OCI-LY7 (cell line): ENCODE data around the gene CNTNAP5. TPM values are rescaled to one million over a fixed set of nuclear protein-coding genes. Genes with fewer than 3 reads are reported as not detected.

Experiments used
- BruUV-seq: library from RNA; stranded (reverse); fragments of 400-500 nt; replicated peaks from 2 replicates; lab custom pipeline; 2021; lab: Mats Ljungman, UMichigan
- CTCF ChIA-PET: fragments of 300-600 bp; sonication (Branson Sonifier 250); formaldehyde crosslinking; loops from one replicate; lab custom pipeline; 2022; ENCODE audit warnings: antibody characterized with exemption; ENCODE audit not compliant: unreplicated experiment; lab: Charles Lee
- POLR2A ChIA-PET: fragments of 300-600 bp; sonication (Branson Sonifier 250); formaldehyde crosslinking; loops from one replicate; lab custom pipeline; 2022; ENCODE audit warnings: antibody characterized with exemption; lab: Charles Lee
- DNase-seq: peaks from one replicate; pipeline ENCODE4 v3.0.0-alpha.2; 2015; ENCODE audit warnings: low spot score
- H2AFZ ChIP-seq: fragments of 200-600 bp; sonication (generic), shearing (Covaris generic); 2 replicates; pipeline ENCODE4 v1.6.1; 2014; ENCODE audit warnings: mild to moderate bottlenecking, antibody characterized with exemption, low read length, moderate library complexity
- H3K27ac ChIP-seq: fragments of 200-600 bp; sonication (generic); 2 replicates; pipeline ENCODE4 v1.5.1; 2014; ENCODE audit warnings: mixed run types, low read depth, mild to moderate bottlenecking, moderate library complexity, low read length, inconsistent platforms; ENCODE audit not compliant: poor library complexity, severe bottlenecking
- H3K36me3 ChIP-seq: fragments of 200-600 bp; sonication (generic); 2 replicates; pipeline ENCODE4 v1.6.1; 2014; ENCODE audit warnings: mild to moderate bottlenecking, antibody characterized with exemption, low read length, moderate library complexity, mixed read lengths; ENCODE audit not compliant: insufficient read depth
- H3K4me1 ChIP-seq: fragments of 200-600 bp; sonication (generic); 2 replicates; pipeline ENCODE4 v1.5.1; 2014; ENCODE audit warnings: mild to moderate bottlenecking, low read length; ENCODE audit not compliant: insufficient read depth, poor library complexity, severe bottlenecking
- H3K4me2 ChIP-seq: fragments of 200-600 bp; sonication (generic); 2 replicates; pipeline ENCODE4 v1.6.1; 2014; ENCODE audit warnings: mild to moderate bottlenecking, low read length
- H3K4me3 ChIP-seq: fragments of 200-600 bp; sonication (generic); 2 replicates; pipeline ENCODE4 v1.5.1; 2014; ENCODE audit warnings: mild to moderate bottlenecking, low read depth, low read length; ENCODE audit not compliant: poor library complexity, severe bottlenecking
- H3K79me2 ChIP-seq: fragments of 200-600 bp; sonication (generic); 2 replicates; pipeline ENCODE4 v1.6.1; 2016; ENCODE audit warnings: low read depth, mild to moderate bottlenecking, low read length, moderate library complexity, mixed read lengths; ENCODE audit not compliant: insufficient read depth
- H3K9me2 ChIP-seq: fragments of 200-600 bp; sonication (generic); 2 replicates; pipeline ENCODE4 v1.6.1; 2016; ENCODE audit warnings: mild to moderate bottlenecking, low read length, mixed read lengths; ENCODE audit not compliant: insufficient read depth
- H3K9me3 ChIP-seq: fragments of 200-600 bp; sonication (generic); 2 replicates; pipeline ENCODE4 v1.6.1; 2014; ENCODE audit warnings: mild to moderate bottlenecking, mixed run types, low read length, mixed read lengths
- H4K20me1 ChIP-seq: fragments of 200-600 bp; sonication (generic); 2 replicates; pipeline ENCODE4 v1.6.1; 2014; ENCODE audit warnings: mild to moderate bottlenecking, antibody characterized with exemption, low read length, moderate library complexity, mixed read lengths; ENCODE audit not compliant: insufficient read depth
- CTCF ChIP-seq: fragments of 200-600 bp; sonication (generic); conservative IDR thresholded peaks from 2 replicates; pipeline ENCODE4 v1.5.1; 2014; ENCODE audit warnings: mild to moderate bottlenecking, antibody characterized with exemption, low read length, moderate library complexity, mixed read lengths
- EZH2phosphoT487 ChIP-seq: fragments of 200-600 bp; sonication (generic); IDR thresholded peaks from 2 replicates; pipeline ENCODE4 v1.6.1; 2018; ENCODE audit warnings: low read depth, borderline replicate concordance, mild to moderate bottlenecking, mixed run types, antibody characterized with exemption, low read length, moderate library complexity, mixed read lengths
- intact Hi-C: fragments of 100-400 bp; cut with micrococcal nuclease; formaldehyde crosslinking; loops from one replicate; pipeline ENCODE4 v1.10.0; 2022; ENCODE audit not compliant: unreplicated experiment
- total RNA-seq, 2 experiments: library from RNA; depleted of rRNA in 1 of 2; stranded (reverse); fragments of >200 nt in 1 of 2; shearing (Covaris generic) in 1 of 2; gene quantifications; 2 replicates each; pipeline ENCODE4 v1.2.3, GENCODE V29; 2014 to 2022

The CNTNAP5 gene
- total RNA-seq, 2 experiments from 2014 or later: not detected

- H3K4me3 ChIP-seq: no peak overlapping the region
- TF ChIP-seq CTCF (no peak), EZH2phosphoT487 (no peak)
- H3K27ac ChIP-seq: no peak overlapping the region
- DNase-seq: no peak
- H3K4me2 ChIP-seq: no peak overlapping the region
- H3K9me3 ChIP-seq: no peaks in the 10 kb centered on the region
- intact Hi-C loops: no loop called here
- no peak overlapping the region for H2AFZ ChIP-seq
- H3K9me2 ChIP-seq: no peaks in the 10 kb centered on the region
- ChIA-PET POLR2A (no interaction called here), CTCF (no interaction called here)
- no peaks in the 10 kb centered on the region for H4K20me1 ChIP-seq
- H3K79me2 ChIP-seq: no peaks in the 10 kb centered on the region
- no peaks in the 10 kb centered on the region for H3K36me3 ChIP-seq
- BruUV-seq: no TSS peak
- no peaks in the 10 kb centered on the region for H3K4me1 ChIP-seq
Observed at GRCh38 chr2:124822516-124822915, 797.4 kb downstream of the CNTNAP5 start.

- CTCF ChIA-PET: no interaction called here
- H3K79me2 ChIP-seq: no peaks in the 10 kb centered on the region
- intact Hi-C loops: no loop called here
- no peaks in the 10 kb centered on the region for H3K4me1 ChIP-seq
- POLR2A ChIA-PET: no interaction called here
- BruUV-seq: no TSS peak
- H3K9me3 ChIP-seq: no peaks in the 10 kb centered on the region
- no peak overlapping the region for H3K27ac ChIP-seq
- H3K4me2 ChIP-seq: no peak overlapping the region
- H3K4me3 ChIP-seq: no peak overlapping the region
- no peak overlapping the region for H2AFZ ChIP-seq
- no peaks in the 10 kb centered on the region for H3K9me2 ChIP-seq
- DNase-seq: no peak
- no peaks in the 10 kb centered on the region for H3K36me3 ChIP-seq
- no peaks in the 10 kb centered on the region for H4K20me1 ChIP-seq
- TF ChIP-seq EZH2phosphoT487 (no peak), CTCF (no peak)
Observed at GRCh38 chr2:124824441-124824840, 799.4 kb downstream of the CNTNAP5 start.

GRCh38 chr2:124832521-124832920 lies 807.4 kb downstream of the CNTNAP5 start:
- TF ChIP-seq CTCF (no peak), EZH2phosphoT487 (no peak)
- Histone ChIP-seq H3K9me2 (no peaks in the 10 kb centered on the region), H3K4me1 (no peaks in the 10 kb centered on the region), H3K9me3 (no peaks in the 10 kb centered on the region), H3K79me2 (no peaks in the 10 kb centered on the region), H3K27ac (no peak overlapping the region), H3K36me3 (no peaks in the 10 kb centered on the region), H3K4me2 (no peak overlapping the region), H3K4me3 (no peak overlapping the region), H2AFZ (no peak overlapping the region), H4K20me1 (no peaks in the 10 kb centered on the region)
- DNase-seq: no peak
- POLR2A ChIA-PET: no interaction called here
- BruUV-seq: no TSS peak
- CTCF ChIA-PET: no interaction called here
- intact Hi-C loops: no loop called here
